ENCODE results near the gene KRTAP13-3. TPM values are rescaled to one million over a fixed set of nuclear protein-coding genes. Genes with fewer than 3 reads are reported as not detected.

Gene KRTAP13-3
- total RNA-seq, 1 donor: not detected

GRCh38 chr21:30395731-30396130 lies 30.0 kb downstream of the KRTAP13-3 start, which contains the start of gene KRTAP13-1:
KRTAP13-1 (plus strand) TSS chr21:30396031; CDS start chr21:30396087, 56 bp downstream.
- Histone ChIP-seq H3K27me3 (ENCODE audit: insufficient read depth, low read length) (no peaks in the 10 kb centered on the region), H3K4me3 (ENCODE audit: low read length) (no peak within 1 kb of the TSS), H3K9me3 (ENCODE audit: low read depth, low read length) (no peaks in the 10 kb centered on the region), H3K4me1 (ENCODE audit: insufficient read depth, low read length) (no peaks in the 10 kb centered on the region)

GRCh38 chr21:30391492-30392025 lies 34.2 kb downstream of the KRTAP13-3 start:
- Histone ChIP-seq H3K9me3 (ENCODE audit: low read depth, low read length) (no peaks in the 10 kb centered on the region), H3K27me3 (ENCODE audit: insufficient read depth, low read length) (no peaks in the 10 kb centered on the region), H3K4me3 (ENCODE audit: low read length) (no peak overlapping the region), H3K4me1 (ENCODE audit: insufficient read depth, low read length) (no peaks in the 10 kb centered on the region)

GRCh38 chr21:30382201-30382600 lies 43.5 kb downstream of the KRTAP13-3 start:
- Histone ChIP-seq H3K4me3 (ENCODE audit: low read length) (no peak overlapping the region), H3K27me3 (ENCODE audit: insufficient read depth, low read length) (no peaks in the 10 kb centered on the region), H3K4me1 (ENCODE audit: insufficient read depth, low read length) (no peaks in the 10 kb centered on the region), H3K9me3 (ENCODE audit: low read depth, low read length) (no peaks in the 10 kb centered on the region)

Other genes with a start within 250 kb of the KRTAP13-3 start
- gene CLDN8, start 209.8 kb downstream of the KRTAP13-3 start, total RNA-seq: not detected
- not detected for gene KRTAP24-1, start 143.0 kb downstream of the KRTAP13-3 start, total RNA-seq
- gene KRTAP25-1, start 136.4 kb downstream of the KRTAP13-3 start, total RNA-seq: not detected
- gene KRTAP26-1, start 105.6 kb downstream of the KRTAP13-3 start, total RNA-seq: not detected
- not detected for gene KRTAP27-1, start 88.2 kb downstream of the KRTAP13-3 start, total RNA-seq
- gene KRTAP23-1, start 77.3 kb downstream of the KRTAP13-3 start, total RNA-seq: not detected
- not detected for gene KRTAP13-2, start 53.7 kb downstream of the KRTAP13-3 start, total RNA-seq
- not detected for gene KRTAP13-1, start 29.9 kb downstream of the KRTAP13-3 start, total RNA-seq
- gene KRTAP13-4, start 4.3 kb upstream of the KRTAP13-3 start, total RNA-seq: not detected
- gene KRTAP15-1, start 14.3 kb upstream of the KRTAP13-3 start, total RNA-seq: not detected
- not detected for gene KRTAP19-1, start 54.4 kb upstream of the KRTAP13-3 start, total RNA-seq
- not detected for gene KRTAP19-2, start 61.5 kb upstream of the KRTAP13-3 start, total RNA-seq
- not detected for gene KRTAP19-3, start 66.1 kb upstream of the KRTAP13-3 start, total RNA-seq
- gene KRTAP19-4, start 71.2 kb upstream of the KRTAP13-3 start, total RNA-seq: not detected
- gene KRTAP19-5, start 76.2 kb upstream of the KRTAP13-3 start, total RNA-seq: not detected
- gene KRTAP19-6, start 115.9 kb upstream of the KRTAP13-3 start, total RNA-seq: not detected
- gene KRTAP19-7, start 135.4 kb upstream of the KRTAP13-3 start, total RNA-seq: not detected
- not detected for gene KRTAP22-2, start 164.5 kb upstream of the KRTAP13-3 start, total RNA-seq
- not detected for gene KRTAP6-3, start 166.5 kb upstream of the KRTAP13-3 start, total RNA-seq
- gene KRTAP6-2, start 173.0 kb upstream of the KRTAP13-3 start, total RNA-seq: not detected
- gene KRTAP22-1, start 175.2 kb upstream of the KRTAP13-3 start, total RNA-seq: not detected
- not detected for gene KRTAP6-1, start 188.0 kb upstream of the KRTAP13-3 start, total RNA-seq
- not detected for gene KRTAP20-1, start 190.5 kb upstream of the KRTAP13-3 start, total RNA-seq
- gene KRTAP20-4, start 194.7 kb upstream of the KRTAP13-3 start, total RNA-seq: not detected
- not detected for gene KRTAP20-2, start 209.3 kb upstream of the KRTAP13-3 start, total RNA-seq
- not detected for gene KRTAP20-3, start 216.9 kb upstream of the KRTAP13-3 start, total RNA-seq